ENCODE results near the gene PLCG1.
"Not testable (repeated sequence)": the region's sequence is repeated elsewhere in the genome, so short reads cannot be mapped to it uniquely, and the experiment has no call there.

PLCG1 gene

DNA sequence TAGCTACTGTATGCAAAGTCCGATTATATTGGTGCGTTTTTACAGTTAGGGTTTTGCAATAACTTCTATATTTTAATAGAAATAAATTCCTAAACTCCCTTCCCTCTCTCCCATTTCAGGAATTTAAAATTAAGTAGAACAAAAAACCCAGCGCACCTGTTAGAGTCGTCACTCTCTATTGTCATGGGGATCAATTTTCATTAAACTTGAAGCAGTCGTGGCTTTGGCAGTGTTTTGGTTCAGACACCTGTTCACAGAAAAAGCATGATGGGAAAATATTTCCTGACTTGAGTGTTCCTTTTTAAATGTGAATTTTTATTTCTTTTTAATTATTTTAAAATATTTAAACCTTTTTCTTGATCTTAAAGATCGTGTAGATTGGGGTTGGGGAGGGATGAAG is 13.7 kb upstream of the PLCG1 start:
- DNase-seq (ENCODE audit: extremely low read depth in 1 of 2, low read depth in 1 of 2): no peak

DNA sequence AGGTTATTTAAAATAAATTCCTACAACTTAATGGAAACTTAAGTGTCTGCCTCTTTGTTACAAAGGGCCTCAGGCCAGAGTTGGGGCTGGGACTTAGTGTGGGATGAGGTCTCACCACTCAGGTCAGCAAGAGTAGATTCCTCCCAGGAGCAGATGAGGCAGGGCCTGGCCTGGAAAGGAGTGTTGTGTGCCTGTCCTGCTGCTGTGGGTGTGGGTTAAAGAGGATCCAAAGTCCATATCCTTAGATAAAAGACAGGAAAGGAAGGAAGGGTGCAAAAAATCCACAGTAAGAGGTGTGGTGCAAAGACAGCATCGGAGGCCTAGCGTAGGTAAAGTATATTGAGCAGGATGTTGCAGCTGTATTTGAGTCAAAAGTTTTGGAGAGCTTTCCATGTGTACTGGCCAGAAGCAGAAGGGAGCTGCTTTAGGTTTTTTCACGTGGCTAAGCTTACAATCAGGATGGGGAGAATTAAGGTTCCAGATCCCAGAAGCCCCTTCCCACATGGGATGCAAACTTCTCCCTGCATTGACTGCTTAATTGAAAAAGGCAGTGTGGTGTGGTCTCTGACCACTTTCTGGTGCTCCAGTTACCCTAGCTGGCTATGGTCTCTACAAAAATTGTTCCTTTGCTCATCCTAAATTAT is 12.8 kb upstream of the PLCG1 start:
- no peak for DNase-seq (ENCODE audit: extremely low read depth in 1 of 2, low read depth in 1 of 2)

GRCh38 chr20:41125530-41126457 is 11.5 kb upstream of the PLCG1 start:
- DNase-seq (ENCODE audit: extremely low read depth in 1 of 2, low read depth in 1 of 2): no peak

- DNase-seq (ENCODE audit: extremely low read depth in 1 of 2, low read depth in 1 of 2): no peak
These were observed 10.6 kb upstream of the PLCG1 start for GRCh38 chr20:41126719-41127118.

- DNase-seq (ENCODE audit: extremely low read depth in 1 of 2, low read depth in 1 of 2): not testable (repeated sequence)
These were observed 9.0 kb upstream of the PLCG1 start for GRCh38 chr20:41128317-41128716.

DNA sequence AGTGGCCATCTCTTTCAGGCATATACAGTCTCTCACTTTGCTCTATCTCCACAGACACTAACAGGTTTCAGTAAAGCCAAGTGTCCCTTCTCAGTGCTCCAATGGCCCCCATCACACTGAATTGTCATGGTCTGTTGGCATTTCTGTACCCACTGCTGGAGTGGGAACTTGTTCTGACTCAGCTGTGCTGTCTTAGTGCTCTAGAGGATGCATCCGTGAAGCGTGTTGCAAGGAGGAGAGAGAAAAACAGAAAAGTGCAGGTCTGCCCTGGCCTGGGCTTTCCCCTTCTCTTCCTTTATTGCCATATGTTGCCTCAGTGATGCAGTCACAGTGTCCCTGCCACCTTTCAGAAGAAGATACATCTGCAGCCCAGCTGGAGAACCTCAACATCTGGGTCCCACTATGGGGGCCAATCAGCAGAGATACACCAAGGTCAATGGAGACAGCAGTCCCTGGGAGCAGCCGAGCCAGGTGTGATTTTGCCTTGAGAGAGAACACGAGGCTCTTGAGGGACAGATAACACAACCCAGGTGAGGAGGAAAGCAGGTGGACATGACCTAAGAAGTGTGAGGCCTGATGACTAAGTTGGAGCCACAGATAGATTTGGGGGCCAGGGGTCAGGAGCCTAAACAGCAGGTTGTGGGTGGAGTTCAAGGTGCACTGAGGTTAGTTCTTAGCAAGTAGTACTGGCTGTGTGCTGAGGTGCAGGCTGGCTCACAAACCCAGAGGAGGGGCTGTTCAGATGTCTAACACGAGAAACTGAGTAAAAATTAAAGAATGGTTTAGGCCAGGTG is 5.6 kb upstream of the PLCG1 start:
- DNase-seq (ENCODE audit: extremely low read depth in 1 of 2, low read depth in 1 of 2): no peak

- DNase-seq (ENCODE audit: extremely low read depth in 1 of 2, low read depth in 1 of 2): not testable (repeated sequence)
These were observed 5.0 kb upstream of the PLCG1 start for GRCh38 chr20:41132388-41132775.

- DNase-seq (ENCODE audit: extremely low read depth in 1 of 2, low read depth in 1 of 2): no peak
These were observed 3.5 kb upstream of the PLCG1 start for GRCh38 chr20:41133709-41134361.

- DNase-seq (ENCODE audit: extremely low read depth in 1 of 2, low read depth in 1 of 2): no peak
These were observed 2.8 kb upstream of the PLCG1 start for GRCh38 chr20:41134362-41135186.

- peak in 1 of 2 donors; percentile 43 for DNase-seq (ENCODE audit: extremely low read depth in 1 of 2, low read depth in 1 of 2)
These were observed 2.0 kb upstream of the PLCG1 start for GRCh38 chr20:41135187-41135887.

DNA sequence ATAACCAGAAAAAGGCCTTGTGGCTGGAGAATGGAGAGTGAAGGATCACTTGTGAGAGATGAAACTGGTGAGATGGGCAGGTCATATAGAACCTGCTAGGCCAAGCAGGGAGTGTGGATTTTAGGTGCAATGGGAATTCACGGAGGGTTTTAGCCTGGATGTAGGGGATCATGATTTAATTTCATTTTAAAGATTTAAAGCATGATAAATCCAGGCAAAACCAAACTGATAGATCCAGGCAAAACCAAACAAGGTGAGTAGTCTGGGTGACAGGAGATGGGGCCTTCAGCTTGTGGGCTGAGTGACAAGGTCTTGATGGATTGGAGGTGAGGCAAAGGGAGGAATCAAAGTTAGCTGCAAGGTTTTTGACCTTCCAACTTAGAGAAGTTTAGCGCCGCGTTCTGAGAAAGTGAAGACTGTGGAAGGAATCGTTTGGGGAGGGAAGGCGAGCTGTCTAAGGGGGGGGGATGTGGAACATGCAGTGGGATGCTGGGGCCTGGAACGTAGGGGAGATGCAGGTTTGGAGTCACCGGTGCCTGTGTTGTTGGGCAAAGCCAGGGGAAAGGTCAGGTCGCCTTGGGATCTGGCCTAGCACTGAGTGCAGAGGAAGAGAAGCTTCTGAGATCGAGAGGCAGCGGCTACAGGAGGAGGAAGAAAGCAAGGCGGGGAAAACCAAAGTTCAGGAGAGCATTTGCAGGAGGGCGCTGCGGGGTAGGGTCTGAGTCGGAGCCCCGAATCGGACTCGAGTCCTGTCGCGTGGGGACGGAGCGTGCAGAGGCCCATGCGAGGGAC is 1.3 kb upstream of the PLCG1 start:
- no peak for DNase-seq (ENCODE audit: extremely low read depth in 1 of 2, low read depth in 1 of 2)

- peak in 1 of 2 donors; percentile 48 for DNase-seq (ENCODE audit: extremely low read depth in 1 of 2, low read depth in 1 of 2)
These were observed 501 bp downstream of the PLCG1 start for GRCh38 chr20:41137614-41138474.

DNA sequence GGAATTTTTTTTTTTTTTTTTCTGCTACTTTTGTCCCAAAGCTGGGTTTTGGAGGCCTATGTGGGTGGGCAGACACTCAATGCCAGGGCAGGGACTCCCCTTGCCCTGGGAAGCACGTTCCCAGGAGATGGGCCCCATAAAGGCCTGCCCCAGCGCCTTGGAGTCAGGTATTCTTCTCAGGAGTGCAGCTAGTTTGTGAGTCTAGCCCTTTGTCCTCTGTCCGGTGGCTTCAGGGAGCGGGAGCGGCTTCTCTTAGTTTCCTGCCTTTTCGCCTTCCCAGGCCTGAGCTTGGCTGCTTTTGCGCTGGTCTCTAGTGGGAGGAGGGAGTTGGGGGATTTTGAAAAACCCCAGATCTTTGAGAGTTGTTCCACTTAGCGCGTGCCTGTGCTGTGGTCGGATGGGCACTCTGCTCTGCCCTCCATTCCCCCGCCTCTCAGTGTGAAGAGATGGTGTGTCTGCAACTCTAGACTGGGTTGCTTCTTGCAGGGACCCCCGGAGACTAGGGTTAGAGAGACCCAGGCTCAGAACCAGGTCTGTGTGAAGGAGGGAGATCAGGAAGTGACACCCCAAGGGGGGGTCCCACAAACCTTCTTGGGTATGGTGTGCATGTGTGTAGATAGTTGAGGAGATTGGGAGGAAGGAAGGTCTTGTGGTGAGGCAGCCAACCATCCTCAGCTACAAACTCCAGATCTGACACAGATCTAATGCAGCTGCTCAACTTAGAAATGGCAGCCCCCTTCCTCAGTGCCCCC is 1.3 kb downstream of the PLCG1 start:
- peak in 1 of 2 donors; percentile 28 for DNase-seq (ENCODE audit: extremely low read depth in 1 of 2, low read depth in 1 of 2)

DNA sequence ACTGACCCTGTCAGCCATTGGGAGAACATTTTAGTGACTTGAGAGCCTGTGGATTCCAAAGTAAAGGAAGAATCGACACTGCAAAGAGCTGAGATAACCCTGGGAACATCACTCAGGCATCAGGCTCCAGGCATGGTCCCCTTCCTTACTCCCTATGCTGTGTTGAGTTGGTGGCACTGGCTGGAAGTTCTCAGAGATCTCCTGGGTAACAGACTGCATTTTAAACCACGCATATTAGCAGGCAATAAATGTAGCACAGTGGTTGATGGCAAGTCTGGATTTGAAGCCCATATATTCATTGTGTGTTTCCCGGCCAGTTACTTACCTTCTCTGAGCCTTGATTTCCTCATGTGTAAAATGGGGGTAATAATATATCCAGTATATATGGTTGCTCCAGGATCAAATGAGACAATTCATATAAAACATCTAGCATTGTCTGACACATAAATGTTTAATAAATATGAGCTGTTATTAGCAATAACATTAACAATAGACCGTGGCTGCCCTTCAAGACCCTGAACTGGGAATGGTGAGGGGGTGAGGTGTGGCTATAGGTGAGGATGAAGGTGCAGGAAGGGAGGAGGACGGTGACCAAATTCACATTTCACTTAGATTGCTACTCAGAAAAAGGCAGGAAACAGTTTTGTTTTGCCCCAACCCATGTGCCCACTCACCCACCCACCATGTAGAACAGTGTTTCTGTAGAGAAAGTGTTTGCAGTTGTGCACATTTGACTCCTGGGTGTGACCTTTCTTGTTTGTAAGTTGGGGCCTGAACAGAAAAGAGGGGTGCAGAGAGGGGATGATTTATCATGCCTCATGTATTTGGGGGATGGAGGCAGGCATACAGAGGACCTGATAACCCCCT is 2.1 kb downstream of the PLCG1 start:
- DNase-seq (ENCODE audit: extremely low read depth in 1 of 2, low read depth in 1 of 2): no peak

DNA sequence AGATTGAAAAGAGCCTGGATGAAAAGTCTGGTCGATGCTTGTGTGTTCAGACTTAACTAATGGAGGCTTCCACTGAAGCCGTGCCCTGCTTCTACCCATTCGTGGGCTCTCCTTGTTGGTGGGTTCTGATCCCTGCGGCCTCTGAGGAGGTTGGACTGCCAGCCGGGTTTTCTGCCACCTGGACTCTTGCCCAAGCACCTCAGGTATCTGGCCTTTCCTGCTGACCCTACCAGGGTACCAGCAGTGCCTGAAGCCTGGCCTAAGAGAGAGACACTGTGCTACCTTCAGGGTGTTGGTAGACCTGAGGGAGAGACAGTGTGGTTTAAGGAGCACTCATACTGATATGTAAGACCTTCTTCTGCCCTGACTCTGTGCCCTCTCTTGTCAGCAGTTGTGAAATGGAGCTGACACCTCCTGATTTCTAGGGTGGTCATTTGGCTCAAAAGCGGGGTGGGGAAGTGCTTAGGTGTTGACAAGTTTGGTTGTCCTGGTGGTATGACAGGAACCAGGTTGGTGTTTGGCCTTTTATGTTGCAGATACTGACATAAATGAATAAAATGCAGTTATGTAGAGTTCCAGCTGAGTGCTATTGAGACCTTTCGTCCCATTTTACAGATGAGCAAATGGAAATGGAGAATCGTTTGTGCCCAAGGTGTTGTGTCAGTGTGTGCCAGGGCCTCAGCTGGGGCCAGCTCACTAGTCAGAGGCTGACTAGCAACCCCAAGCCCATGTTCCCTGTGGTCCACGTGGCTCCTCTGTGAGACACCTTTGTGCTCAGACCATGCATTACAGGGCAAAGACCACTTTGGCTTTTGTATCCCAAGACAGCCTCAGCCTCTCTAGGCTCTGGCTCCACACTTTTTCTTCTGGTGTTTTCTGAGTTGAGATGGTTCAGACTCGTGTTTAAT is 3.1 kb downstream of the PLCG1 start:
- no peak for DNase-seq (ENCODE audit: extremely low read depth in 1 of 2, low read depth in 1 of 2)
